ENCODE measurements around the gene TFAP2C. TPM values are rescaled to one million over a fixed set of nuclear protein-coding genes. Genes with fewer than 3 reads are reported as not detected.

Gene TFAP2C
- total RNA-seq, 1 experiment from 2014 or later, result 6.9 TPM

DNA sequence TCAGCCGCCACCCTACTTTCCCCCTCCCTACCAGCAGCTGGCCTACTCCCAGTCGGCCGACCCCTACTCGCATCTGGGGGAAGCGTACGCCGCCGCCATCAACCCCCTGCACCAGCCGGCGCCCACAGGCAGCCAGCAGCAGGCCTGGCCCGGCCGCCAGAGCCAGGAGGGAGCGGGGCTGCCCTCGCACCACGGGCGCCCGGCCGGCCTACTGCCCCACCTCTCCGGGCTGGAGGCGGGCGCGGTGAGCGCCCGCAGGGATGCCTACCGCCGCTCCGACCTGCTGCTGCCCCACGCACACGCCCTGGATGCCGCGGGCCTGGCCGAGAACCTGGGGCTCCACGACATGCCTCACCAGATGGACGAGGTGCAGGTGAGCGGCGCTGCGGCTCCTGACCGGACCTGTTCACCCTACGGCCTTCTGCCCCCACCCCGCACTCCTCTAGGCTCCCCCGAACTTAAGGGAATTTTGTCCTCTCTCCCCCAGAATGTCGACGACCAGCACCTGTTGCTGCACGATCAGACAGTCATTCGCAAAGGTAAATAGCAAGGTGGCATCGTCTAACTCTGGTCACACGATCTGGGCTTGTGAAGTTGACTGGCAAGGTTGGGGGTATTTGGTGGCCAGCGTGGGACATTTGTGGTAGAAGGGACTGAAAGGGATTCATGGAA, 2.3 kb downstream of the TFAP2C start:
- Histone ChIP-seq H3K27ac (ENCODE audit: low read depth, low read length) (no peak overlapping the region), H3K36me3 (ENCODE audit: control insufficient read depth in 1 of 2, insufficient read depth in 2 of 2, low read length in 2 of 2) (peaks cover 0 to 7% of the 10 kb centered on the region in 2 experiments; a peak in 2 of 4 replicates), H3K4me1 (ENCODE audit: control insufficient read depth in 1 of 2, insufficient read depth in 2 of 2, low read length in 2 of 2) (peaks cover 4 to 13% of the 10 kb centered on the region in 2 experiments), H4K20me1 (ENCODE audit: insufficient read depth) (no peaks in the 10 kb centered on the region), H2AFZ (ENCODE audit: low read depth, low read length, poor library complexity, severe bottlenecking) (no peak overlapping the region), H3K9me3 (ENCODE audit: control insufficient read depth in 1 of 2, insufficient read depth in 1 of 2, low read depth in 1 of 2, low read length in 2 of 2) (no peaks in the 10 kb centered on the region), H3K27me3 (ENCODE audit: insufficient read depth, low read length) (no peaks in the 10 kb centered on the region), H3K4me3 (replicated peaks in 1 of 2; ENCODE audit: low read depth in 1 of 2, low read length in 2 of 2) (no peak overlapping the region), H3K9ac (ENCODE audit: low read length) (no peak overlapping the region), H3K9me2 (ENCODE audit: insufficient read depth) (no peaks in the 10 kb centered on the region), H3K79me2 (ENCODE audit: insufficient read depth, low read length) (no peaks in the 10 kb centered on the region), H3K4me2 (ENCODE audit: low read length) (no peak overlapping the region)
- BruUV-seq (replicated peaks), result no TSS peak
- ChIA-PET CTCF (no interaction called here), POLR2A (no interaction called here), RAD21 (ENCODE audit: low non-redundant PET in 1 of 2, low total read pairs in 2 of 2, uncharacterized antibody in 2 of 2, unreplicated experiment in 2 of 2) (interaction anchor here in 1 of 2 experiments (0.6 kb wide), 1 partner anchor 180 kb away, joined by 3 read pairs; no protein-coding TSS in a partner anchor)
- DNase-seq (ENCODE audit: low read depth, low spot score) (no peak), ATAC-seq (no peak)
- intact Hi-C loops (cut with micrococcal nuclease), result no loop called here
- TF ChIP-seq SP1 (IDR thresholded peaks at IDR 0.05; ENCODE audit: low read depth), result no peak

DNA sequence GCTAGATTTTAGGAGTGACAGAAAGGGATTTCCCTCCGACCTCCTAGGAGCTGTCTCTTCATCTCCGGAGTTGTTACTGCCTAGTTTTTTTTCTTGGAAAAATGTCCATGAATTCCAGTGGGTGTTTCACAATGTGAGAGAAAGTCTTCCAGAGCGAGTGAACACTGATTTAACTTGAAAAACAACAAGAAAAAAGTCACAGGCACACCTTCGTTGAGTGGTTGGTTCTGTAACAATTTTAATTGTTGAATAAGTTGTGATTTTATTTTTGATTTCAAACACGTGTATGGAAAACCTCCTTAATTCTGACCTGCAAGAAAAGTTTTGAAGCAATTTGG, 2.9 kb downstream of the TFAP2C start:
- ATAC-seq, result no peak
- Histone ChIP-seq H3K79me2 (ENCODE audit: insufficient read depth, low read length) (no peaks in the 10 kb centered on the region), H3K9ac (ENCODE audit: low read length) (no peak overlapping the region), H3K9me2 (ENCODE audit: insufficient read depth) (no peaks in the 10 kb centered on the region), H3K36me3 (ENCODE audit: control insufficient read depth in 1 of 2, insufficient read depth in 2 of 2, low read length in 2 of 2) (peaks cover 0 to 12% of the 10 kb centered on the region in 2 experiments; a peak in 2 of 4 replicates), H3K27ac (ENCODE audit: low read depth, low read length) (no peak overlapping the region), H4K20me1 (ENCODE audit: insufficient read depth) (no peaks in the 10 kb centered on the region), H3K4me2 (ENCODE audit: low read length) (no peak overlapping the region), H3K9me3 (ENCODE audit: control insufficient read depth in 1 of 2, insufficient read depth in 1 of 2, low read depth in 1 of 2, low read length in 2 of 2) (no peaks in the 10 kb centered on the region), H3K4me3 (replicated peaks in 1 of 2; ENCODE audit: low read depth in 1 of 2, low read length in 2 of 2) (no peak overlapping the region), H2AFZ (ENCODE audit: low read depth, low read length, poor library complexity, severe bottlenecking) (no peak overlapping the region), H3K4me1 (ENCODE audit: control insufficient read depth in 1 of 2, insufficient read depth in 2 of 2, low read length in 2 of 2) (peaks cover 4 to 13% of the 10 kb centered on the region in 2 experiments), H3K27me3 (ENCODE audit: insufficient read depth, low read length) (no peaks in the 10 kb centered on the region)
- POLR2A ChIA-PET, result no interaction called here
- CTCF ChIA-PET, result no interaction called here
- TF ChIP-seq CBX3 (IDR thresholded peaks at IDR 0.05; ENCODE audit: low read depth), result no peak
- TF ChIP-seq CEBPB (IDR thresholded peaks at IDR 0.05; ENCODE audit: low read depth), result no peak
- no peak for TF ChIP-seq ELF1 (IDR thresholded peaks at IDR 0.05; ENCODE audit: borderline replicate concordance, low read depth)
- no peak for TF ChIP-seq MAX (IDR thresholded peaks at IDR 0.05)
- TF ChIP-seq EGR1 (IDR thresholded peaks at IDR 0.05; ENCODE audit: low read depth), result no peak
- TF ChIP-seq JUND (IDR thresholded peaks at IDR 0.05), result no peak
- TF ChIP-seq RAD21 (IDR thresholded peaks at IDR 0.05; ENCODE audit: low read depth), result no peak
- BruUV-seq (replicated peaks), result TSS peak; percentile 32
- RAD21 ChIA-PET (ENCODE audit: low non-redundant PET in 1 of 2, low total read pairs in 2 of 2, uncharacterized antibody in 2 of 2, unreplicated experiment in 2 of 2), result interaction anchor here in 1 of 2 experiments (0.6 kb wide), 1 partner anchor 180 kb away, joined by 3 read pairs; no protein-coding TSS in a partner anchor
- DNase-seq (ENCODE audit: low read depth, low spot score), result no peak
- intact Hi-C loops (cut with micrococcal nuclease), result no loop called here
